Stimulated activated CD4-positive, alpha-beta T cell treated with anti-CD3 and anti-CD28 coated beads, Interleukin-4, amount 100 ng/mL, for 4 hours (primary cell): ENCODE measurements around the gene MSANTD4.
"Not testable (repeated sequence)": the region's sequence is repeated elsewhere in the genome, so short reads cannot be mapped to it uniquely, and the experiment has no call there.

Experiments used
- DNase-seq, 2 experiments: peaks; one replicate each; pipeline ENCODE4 v3.0.0-alpha.2; 2020

The MSANTD4 gene

GRCh38 chr11:106012744-106013143, 9.3 kb downstream of the MSANTD4 start:
- DNase-seq: no peak

DNA sequence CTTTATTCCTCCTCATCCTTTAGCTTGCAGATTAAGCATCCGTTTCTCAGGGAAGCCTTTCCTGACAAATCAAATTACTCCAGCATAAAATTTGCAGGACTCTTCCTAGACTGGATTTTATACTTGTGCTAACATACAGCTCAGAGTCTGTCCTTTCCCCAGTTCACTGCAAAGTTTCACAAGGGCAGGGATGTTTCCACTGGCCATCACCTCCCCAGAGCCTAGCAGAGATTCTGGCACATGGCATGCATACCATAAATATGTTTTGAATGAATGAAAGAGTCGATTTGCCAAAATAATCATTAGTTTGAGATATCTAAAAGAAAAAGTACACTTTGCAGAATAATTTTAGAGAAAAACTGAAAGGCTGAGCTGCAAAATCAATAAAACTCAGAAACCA, 10.6 kb downstream of the MSANTD4 start:
- DNase-seq: no peak

DNA sequence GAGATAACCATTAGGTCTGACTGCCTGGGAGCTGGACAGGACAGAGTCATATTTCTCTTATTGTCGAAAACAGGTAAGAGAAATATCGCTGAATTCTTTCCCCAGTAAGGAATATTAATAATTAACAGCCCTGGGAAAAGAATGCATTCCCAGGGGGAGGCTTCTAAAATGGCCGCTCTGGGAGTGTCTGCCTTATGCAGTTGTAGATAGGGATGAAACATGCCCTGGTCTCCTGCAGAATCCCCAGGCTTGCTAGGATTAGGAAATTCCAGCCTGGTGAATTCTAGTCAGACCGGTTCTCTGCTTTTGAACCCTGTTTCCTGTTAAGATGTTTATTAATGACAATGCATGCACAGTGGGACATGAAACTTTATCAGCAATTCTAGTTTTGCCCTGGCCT, 18.9 kb downstream of the MSANTD4 start:
- not testable (repeated sequence) for DNase-seq

DNA sequence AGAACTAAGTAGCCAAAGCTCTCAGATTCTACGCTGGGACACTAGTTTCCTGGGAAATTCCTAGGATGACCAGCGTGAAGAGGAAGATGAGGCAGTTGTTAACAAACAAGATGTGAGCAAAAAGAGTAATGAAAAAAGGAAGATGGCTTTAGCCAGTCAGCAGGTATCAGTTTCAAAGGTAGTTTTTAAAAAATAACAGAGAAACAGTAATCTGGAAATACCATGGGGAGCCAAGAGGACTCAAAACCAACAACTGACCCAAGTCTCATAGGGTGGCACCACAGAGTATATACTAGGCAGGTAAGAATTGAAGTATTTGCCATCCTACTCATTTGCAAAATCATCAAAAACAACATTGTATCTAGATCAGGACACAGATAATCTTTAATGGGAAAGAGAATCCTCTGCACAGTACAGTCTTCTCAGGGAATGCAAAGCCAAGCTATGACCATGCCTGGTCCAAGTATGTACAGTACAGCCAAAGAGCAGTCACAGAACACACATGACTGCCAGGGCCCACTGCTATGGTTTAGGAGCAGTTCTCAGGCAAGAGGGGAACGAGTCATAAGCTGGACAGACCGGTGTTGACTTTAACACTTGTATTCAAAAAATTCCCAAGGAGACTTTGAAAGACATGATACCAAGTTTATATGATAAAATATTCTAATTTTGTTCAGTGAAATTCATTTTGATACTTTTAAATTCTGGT, 20.6 kb downstream of the MSANTD4 start:
- no peak for DNase-seq

DNA sequence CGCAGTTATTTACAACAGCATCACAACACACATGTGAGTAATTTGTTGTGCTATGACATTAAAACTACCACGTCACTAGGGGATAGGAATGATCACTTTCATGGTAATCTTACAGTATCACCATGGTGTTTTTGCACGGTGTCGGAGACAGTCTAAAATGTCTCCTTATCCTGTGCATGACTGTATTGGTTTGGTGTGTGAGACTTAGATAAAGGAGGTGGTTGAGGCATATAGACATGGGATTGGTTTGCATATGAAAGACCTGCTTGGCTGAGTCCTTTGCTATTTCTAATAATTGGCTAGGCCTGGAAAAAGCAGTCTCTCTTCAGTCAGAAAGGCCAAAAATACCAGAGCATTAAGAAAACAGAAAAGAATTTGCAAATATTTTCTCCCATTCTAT, 30.2 kb downstream of the MSANTD4 start:
- DNase-seq: no peak

- no peak for DNase-seq
These were observed 32.9 kb downstream of the MSANTD4 start for GRCh38 chr11:105989124-105989523.

- DNase-seq: no peak
These were observed 33.8 kb downstream of the MSANTD4 start for GRCh38 chr11:105988197-105988596.

DNA sequence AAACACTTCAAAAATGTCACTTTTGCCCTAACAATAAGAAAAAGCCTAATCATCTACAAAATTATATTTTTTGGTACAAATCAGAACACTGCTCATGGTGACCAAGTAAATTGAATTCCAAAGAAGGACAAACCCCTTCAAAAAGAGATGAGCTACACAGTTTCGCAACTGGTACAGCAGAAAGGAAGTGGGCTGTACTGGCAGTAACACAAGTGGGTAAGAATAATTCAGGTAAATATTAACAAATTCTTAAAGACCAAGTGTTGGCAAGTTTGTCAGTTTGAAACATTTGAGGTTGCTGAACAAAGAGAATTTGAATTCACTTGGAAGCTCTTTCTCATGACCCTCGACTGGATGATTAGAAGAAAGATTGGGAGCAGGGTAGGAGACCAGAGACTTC, 35.5 kb downstream of the MSANTD4 start:
- DNase-seq: no peak

DNA sequence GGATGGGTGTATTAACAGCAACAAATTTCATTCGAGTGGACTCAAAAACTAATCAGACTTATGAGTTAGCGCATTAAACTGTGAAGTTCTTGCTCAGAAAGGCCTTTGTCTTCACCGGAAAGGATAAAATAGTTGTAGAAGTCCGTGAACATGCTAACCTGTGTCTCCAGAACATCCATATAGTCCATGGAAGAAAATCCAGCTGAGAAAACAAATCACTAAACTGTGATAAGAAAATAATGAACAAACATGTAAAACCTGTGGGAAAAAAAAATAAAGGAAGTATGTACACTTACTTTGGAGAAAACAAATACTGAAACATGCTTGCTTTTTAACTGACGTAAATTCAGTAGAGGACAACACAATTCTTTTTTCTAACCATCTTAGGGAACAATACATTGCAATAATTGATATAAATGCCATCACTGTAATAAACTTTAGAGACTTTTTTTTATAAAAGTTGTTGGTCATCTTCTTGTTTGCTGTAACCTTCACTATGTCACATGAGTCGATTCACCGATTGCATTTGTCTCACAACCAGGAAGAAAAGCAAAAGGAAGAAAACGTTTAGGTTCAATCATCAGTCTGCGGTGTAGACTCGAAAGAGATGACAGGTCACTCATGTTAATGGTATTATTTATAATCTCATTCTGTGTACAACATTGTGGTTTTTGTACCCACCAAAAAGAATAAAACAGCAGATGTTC, 41.9 kb downstream of the MSANTD4 start:
- no peak for DNase-seq

DNA sequence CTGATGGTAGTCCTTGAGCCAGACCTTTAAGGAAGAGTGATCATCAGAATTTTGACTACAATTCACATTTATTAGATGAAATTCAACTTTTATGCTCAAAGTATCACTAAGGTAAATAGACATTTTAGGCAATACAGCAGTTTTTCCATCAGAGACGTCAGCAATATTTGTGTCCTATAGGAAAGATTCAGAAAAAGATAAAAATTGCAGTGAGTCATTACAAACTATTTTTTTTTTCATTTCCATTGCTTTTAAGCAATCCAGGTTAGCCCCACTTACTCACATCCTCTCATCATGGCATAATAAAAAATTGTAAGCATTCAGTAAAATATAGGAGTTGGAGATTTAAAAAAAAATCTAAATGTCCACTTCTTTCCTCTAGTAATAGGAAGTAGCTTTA, 46.9 kb downstream of the MSANTD4 start:
- no peak for DNase-seq

DNA sequence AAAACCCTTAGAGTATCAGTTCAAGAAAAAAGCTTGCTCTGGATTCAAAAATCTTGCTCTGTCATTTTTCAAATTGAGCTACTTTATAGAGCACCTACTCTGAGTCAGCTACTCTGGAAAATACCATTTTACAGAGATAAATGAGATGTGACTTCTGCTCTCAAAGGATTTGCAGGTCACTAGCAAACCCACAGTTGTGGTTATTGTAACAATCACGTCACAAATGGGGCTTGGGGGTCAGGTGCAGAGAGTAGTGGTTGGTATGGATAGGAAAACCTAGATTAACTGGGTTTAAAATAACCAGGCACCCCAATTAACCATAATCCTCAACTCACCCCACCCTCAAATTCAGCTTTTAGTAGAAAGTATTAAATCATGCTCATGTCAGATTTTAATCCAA, 52.3 kb downstream of the MSANTD4 start:
- DNase-seq: no peak

- DNase-seq: no peak
These were observed 53.9 kb downstream of the MSANTD4 start for GRCh38 chr11:105968021-105968697.

GRCh38 chr11:105960252-105961245, 61.5 kb downstream of the MSANTD4 start:
- no peak for DNase-seq
